SK-N-SH (cell line): Measurements from ENCODE around the gene SRRM2. TPM values are rescaled to one million over a fixed set of nuclear protein-coding genes. Genes with fewer than 3 reads are reported as not detected.

Source experiments
- CTCF ChIA-PET: fragments of 300-600, 350-600 bp; formaldehyde crosslinking; extraction: SDS; loops from one replicate; lab custom pipeline; 2021; lab: Yijun Ruan, JAX
- POLR2A ChIA-PET: fragments of 350-600 bp; sonication (Branson Sonifier 250); formaldehyde crosslinking; extraction: SDS; loops from one replicate; lab custom pipeline; 2020; ENCODE audit warnings: antibody characterized with exemption, inconsistent platforms; lab: Yijun Ruan, JAX
- DNase-seq: peaks from one replicate; pipeline ENCODE4 v3.0.0; 2012
- H2AFZ ChIP-seq: fragments of 200-600 bp; sonication (generic); 2 replicates; pipeline ENCODE4 v1.8.1; 2016; ENCODE audit warnings: antibody characterized with exemption, mild to moderate bottlenecking, low read depth
- H3F3A ChIP-seq: fragments of 200-600 bp; sonication (generic); replicated peaks from 2 replicates; pipeline ENCODE3; 2016; ENCODE audit warnings: antibody characterized with exemption, mild to moderate bottlenecking; ENCODE audit not compliant: insufficient read depth
- H3K27ac ChIP-seq, 2 experiments: fragments of 200-500 bp in 1 of 2; fragments of 200-600 bp in 1 of 2; sonication (Bioruptor generic) in 1 of 2; sonication (generic), shearing (Covaris generic) in 1 of 2; 2 replicates each; pipeline versions ENCODE4 v1.5.1 to v1.6.1; 2014 to 2016; ENCODE audit warnings: low read depth in 2 of 2, inconsistent platforms in 1 of 2, low read length in 1 of 2, mild to moderate bottlenecking in 1 of 2, mixed read lengths in 1 of 2
- H3K27me3 ChIP-seq: fragments of 200-600 bp; sonication (generic), shearing (Covaris generic); 2 replicates; pipeline ENCODE4 v1.6.1; 2016; ENCODE audit warnings: mixed run types; ENCODE audit not compliant: insufficient read depth
- H3K36me3 ChIP-seq, 2 experiments: fragments of 200-500 bp in 1 of 2; fragments of 200-600 bp in 1 of 2; sonication (Bioruptor generic) in 1 of 2; sonication (generic) in 1 of 2; replicated peaks in 1 of 2; 2 replicates each; pipeline versions ENCODE3 to v1.5.1; 2014 to 2016; ENCODE audit warnings: low read length in 1 of 2, mild to moderate bottlenecking in 1 of 2; ENCODE audit not compliant: insufficient read depth in 2 of 2, control insufficient read depth in 1 of 2
- H3K4me1 ChIP-seq, 2 experiments: fragments of 200-500 bp in 1 of 2; fragments of 200-600 bp in 1 of 2; sonication (Bioruptor generic) in 1 of 2; sonication (generic), shearing (Covaris generic) in 1 of 2; 2 replicates each; pipeline versions ENCODE4 v1.5.1 to v1.6.1; 2014 to 2016; ENCODE audit warnings: low read depth in 1 of 2, low read length in 1 of 2, mixed run types in 1 of 2; ENCODE audit not compliant: insufficient read depth in 2 of 2, control insufficient read depth in 1 of 2
- H3K4me2 ChIP-seq: fragments of 200-600 bp; sonication (generic), shearing (Covaris generic); 2 replicates; pipeline ENCODE4 v1.6.1; 2017; ENCODE audit warnings: mixed run types
- H3K4me3 ChIP-seq, 2 experiments: fragments of 200-500 bp in 1 of 2; fragments of 200-600 bp in 1 of 2; sonication (Bioruptor generic) in 1 of 2; sonication (generic), shearing (Covaris generic) in 1 of 2; 2 replicates each; pipeline versions ENCODE4 v1.5.1 to v1.8.1; 2014 to 2016; ENCODE audit warnings: low read depth in 2 of 2, inconsistent platforms in 1 of 2, low read length in 1 of 2, mild to moderate bottlenecking in 1 of 2, mixed read lengths in 1 of 2, moderate library complexity in 1 of 2
- H3K79me2 ChIP-seq: fragments of 200-600 bp; sonication (generic); 2 replicates; pipeline ENCODE4 v1.8.1; 2017; ENCODE audit warnings: mild to moderate bottlenecking; ENCODE audit not compliant: insufficient read depth
- H3K9ac ChIP-seq: fragments of 200-600 bp; sonication (generic); 2 replicates; pipeline ENCODE4 v1.6.1; 2017; ENCODE audit warnings: mixed run types
- H3K9me2 ChIP-seq: fragments of 200-600 bp; sonication (generic); 2 replicates; pipeline ENCODE4 v1.6.1; 2017; ENCODE audit warnings: mixed run types
- H3K9me3 ChIP-seq: fragments of 200-600 bp; sonication (generic); 2 replicates; pipeline ENCODE4 v1.6.1; 2017; ENCODE audit warnings: mixed run types, mild to moderate bottlenecking, moderate library complexity
- H4K20me1 ChIP-seq: fragments of 200-600 bp; sonication (generic); 2 replicates; pipeline ENCODE4 v1.6.1; 2017; ENCODE audit warnings: mild to moderate bottlenecking, mixed run types; ENCODE audit not compliant: insufficient read depth
- CHD2 ChIP-seq: fragments of 150-350 bp; IDR thresholded peaks from 2 replicates; pipeline ENCODE4 v1.6.1; 2018; ENCODE audit warnings: low read length; ENCODE audit not compliant: partially characterized antibody
- EP300 ChIP-seq, 2 experiments: IDR thresholded peaks; 2 replicates each; pipeline versions ENCODE4 v1.4.0 to v1.6.1; 2012; ENCODE audit warnings: borderline replicate concordance in 1 of 2, low read depth in 1 of 2, low read length in 1 of 2
- FOSL2 ChIP-seq: IDR thresholded peaks from 2 replicates; pipeline ENCODE4 v1.4.0; 2012; ENCODE audit warnings: low read depth, mild to moderate bottlenecking, moderate library complexity, borderline replicate concordance
- FOXM1 ChIP-seq: IDR thresholded peaks from 2 replicates; pipeline ENCODE4 v1.4.0; 2012; ENCODE audit warnings: low read depth, mild to moderate bottlenecking
- GATA2 ChIP-seq: sonication (generic); formaldehyde crosslinking; IDR thresholded peaks from 2 replicates; pipeline ENCODE4 v1.5.0; 2020; ENCODE audit warnings: mild to moderate bottlenecking, missing genetic modification reagents
- JUND ChIP-seq: IDR thresholded peaks from 2 replicates; pipeline ENCODE4 v1.4.0; 2012
- MEF2A ChIP-seq: IDR thresholded peaks from 2 replicates; pipeline ENCODE4 v1.4.0; 2012; ENCODE audit warnings: low read depth, borderline replicate concordance
- RCOR1 ChIP-seq: fragments of 150-350 bp; IDR thresholded peaks from 2 replicates; pipeline ENCODE4 v1.6.1; 2017; ENCODE audit warnings: antibody characterized with exemption, low read length
- SIN3A ChIP-seq: IDR thresholded peaks from 2 replicates; pipeline ENCODE4 v1.6.1; 2012; ENCODE audit warnings: low read depth, mild to moderate bottlenecking, low read length, moderate library complexity, borderline replicate concordance
- WGBS: methylation state at CpG from one replicate; pipeline ENCODE4 v1.1.6; 2017; ENCODE audit warnings: low lambda C conversion rate; 5-methylcytosine and 5-hydroxymethylcytosine counted together
- polyA plus RNA-seq, 3 experiments: library from polyadenylated mRNA; depleted of rRNA; stranded (reverse); fragments of >200 nt; gene quantifications; 2 replicates each; pipeline ENCODE4 v1.2.3, GENCODE V29; 2012
- TF ChIP-seq, protein P1 (sequence below): fragments of 200-600 bp; sonication (generic); IDR thresholded peaks from 2 replicates; pipeline ENCODE4 v1.6.1; 2017; ENCODE audit warnings: antibody characterized with exemption, mild to moderate bottlenecking, moderate library complexity
- TF ChIP-seq, protein P2 (sequence below): fragments of 150-350 bp; IDR thresholded peaks from 2 replicates; pipeline ENCODE4 v1.6.1; 2016; ENCODE audit warnings: mild to moderate bottlenecking, low read depth, low read length

Gene SRRM2
- polyA plus RNA-seq, 1 of the 3 experiments (the other 2 are of a cell fraction) = 143 TPM

DNA sequence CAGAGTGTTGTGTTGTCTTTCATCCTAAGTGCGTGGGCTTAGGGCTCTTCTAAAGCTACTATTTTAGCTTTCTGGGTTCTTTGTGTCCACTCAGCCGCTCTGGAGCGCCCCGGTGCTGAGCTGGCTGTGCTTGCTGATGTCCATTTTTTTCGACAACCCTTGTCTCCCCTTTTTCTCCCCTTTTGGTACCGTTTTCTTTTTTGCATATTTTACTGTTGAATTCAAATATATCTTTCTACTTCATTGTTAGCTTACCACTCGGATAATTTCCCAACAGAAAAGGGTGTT is 1.2 kb downstream of the SRRM2 start:
- H4K20me1 ChIP-seq = peaks cover 57% of the 10 kb centered on the region
- no peaks in the 10 kb centered on the region for H3K9me3 ChIP-seq
- H3K4me1 ChIP-seq = peaks cover 12 to 20% of the 10 kb centered on the region in 2 experiments; a peak in 3 of 4 replicates
- WGBS = 0% methylated on average over 7 of the region's 7 CpGs
- ChIA-PET POLR2A (interaction anchor here (0.8 to 2.5 kb wide), 4 partner anchors 14 to 129 kb away, joined by 3 to 19 read pairs (median 3); partner anchors contain the start of gene FLYWCH2), CTCF (interaction anchor here (0.8 to 3.2 kb wide), 4 partner anchors 75 to 277 kb away, joined by 3 to 12 read pairs (median 4); no protein-coding TSS in a partner anchor)
- peak overlapping the region; percentile 81 for H3K4me2 ChIP-seq
- peaks cover 26 to 31% of the 10 kb centered on the region in 2 experiments for H3K36me3 ChIP-seq
- no peaks in the 10 kb centered on the region for H3K9me2 ChIP-seq
- H3F3A ChIP-seq = peaks cover 5% of the 10 kb centered on the region
- H3K27me3 ChIP-seq = no peaks in the 10 kb centered on the region
- H3K79me2 ChIP-seq = peaks cover 69% of the 10 kb centered on the region
- peak overlapping the region; percentile 94 for H3K9ac ChIP-seq
- peak overlapping the region; percentile 76 to 98 for H3K4me3 ChIP-seq
- no peak overlapping the region for H2AFZ ChIP-seq
- no peak for TF ChIP-seq SIN3A
- TF ChIP-seq, protein P1, sequence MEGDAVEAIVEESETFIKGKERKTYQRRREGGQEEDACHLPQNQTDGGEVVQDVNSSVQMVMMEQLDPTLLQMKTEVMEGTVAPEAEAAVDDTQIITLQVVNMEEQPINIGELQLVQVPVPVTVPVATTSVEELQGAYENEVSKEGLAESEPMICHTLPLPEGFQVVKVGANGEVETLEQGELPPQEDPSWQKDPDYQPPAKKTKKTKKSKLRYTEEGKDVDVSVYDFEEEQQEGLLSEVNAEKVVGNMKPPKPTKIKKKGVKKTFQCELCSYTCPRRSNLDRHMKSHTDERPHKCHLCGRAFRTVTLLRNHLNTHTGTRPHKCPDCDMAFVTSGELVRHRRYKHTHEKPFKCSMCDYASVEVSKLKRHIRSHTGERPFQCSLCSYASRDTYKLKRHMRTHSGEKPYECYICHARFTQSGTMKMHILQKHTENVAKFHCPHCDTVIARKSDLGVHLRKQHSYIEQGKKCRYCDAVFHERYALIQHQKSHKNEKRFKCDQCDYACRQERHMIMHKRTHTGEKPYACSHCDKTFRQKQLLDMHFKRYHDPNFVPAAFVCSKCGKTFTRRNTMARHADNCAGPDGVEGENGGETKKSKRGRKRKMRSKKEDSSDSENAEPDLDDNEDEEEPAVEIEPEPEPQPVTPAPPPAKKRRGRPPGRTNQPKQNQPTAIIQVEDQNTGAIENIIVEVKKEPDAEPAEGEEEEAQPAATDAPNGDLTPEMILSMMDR = peak; percentile 23
- no peak for DNase-seq
- peak overlapping the region; percentile 99 to 100 for H3K27ac ChIP-seq

DNA sequence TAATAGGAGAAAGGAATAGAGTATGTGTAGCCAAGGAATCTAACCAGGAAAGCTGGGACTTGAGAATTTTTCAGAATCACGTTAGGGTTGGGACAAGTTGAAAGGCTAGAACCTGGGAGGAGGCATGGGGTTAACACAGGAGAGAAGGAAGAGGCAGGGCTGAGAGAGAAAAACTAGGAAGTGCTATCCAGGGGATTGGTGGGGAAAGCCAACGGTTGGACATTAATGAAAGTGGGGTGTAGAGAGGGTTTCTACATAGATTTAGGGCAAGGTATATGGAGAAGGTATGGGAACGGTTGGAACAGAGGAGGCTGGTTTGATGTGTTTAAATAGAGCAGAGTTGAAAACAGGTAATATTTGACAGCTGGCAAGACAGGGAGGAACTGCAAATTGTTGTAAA is 2.7 kb downstream of the SRRM2 start:
- Histone ChIP-seq H3K4me1 (peaks cover 12 to 20% of the 10 kb centered on the region in 2 experiments; a peak in 3 of 4 replicates), H3K9ac (peak overlapping the region; percentile 94), H3K9me3 (no peaks in the 10 kb centered on the region), H3K4me2 (peak overlapping the region; percentile 81), H3K36me3 (peaks cover 41 to 46% of the 10 kb centered on the region in 2 experiments), H3K4me3 (peak overlapping the region in 1 of 2 experiments; percentile 98; a peak in 1 of 4 replicates), H4K20me1 (peaks cover 72% of the 10 kb centered on the region), H3K9me2 (no peaks in the 10 kb centered on the region), H2AFZ (no peak overlapping the region), H3F3A (peaks cover 5% of the 10 kb centered on the region), H3K27ac (no peak overlapping the region), H3K79me2 (peaks cover 84% of the 10 kb centered on the region), H3K27me3 (no peaks in the 10 kb centered on the region)
- 54% methylated on average over 3 of the region's 3 CpGs for WGBS
- POLR2A ChIA-PET = no interaction called here
- CTCF ChIA-PET = interaction anchor here (0.7 kb wide), 1 partner anchor 699 kb away, joined by 3 read pairs; no protein-coding TSS in a partner anchor
- DNase-seq = no peak
- TF ChIP-seq EP300 (IDR thresholded peaks at IDR 0.05; ENCODE audit: borderline replicate concordance in 1 of 2, low read depth in 1 of 2, low read length in 1 of 2) = no peak
- no peak for TF ChIP-seq MEF2A
- no peak for TF ChIP-seq CHD2
- no peak for TF ChIP-seq FOXM1
- no peak for TF ChIP-seq JUND
- TF ChIP-seq RCOR1 = no peak
- TF ChIP-seq, protein P2, sequence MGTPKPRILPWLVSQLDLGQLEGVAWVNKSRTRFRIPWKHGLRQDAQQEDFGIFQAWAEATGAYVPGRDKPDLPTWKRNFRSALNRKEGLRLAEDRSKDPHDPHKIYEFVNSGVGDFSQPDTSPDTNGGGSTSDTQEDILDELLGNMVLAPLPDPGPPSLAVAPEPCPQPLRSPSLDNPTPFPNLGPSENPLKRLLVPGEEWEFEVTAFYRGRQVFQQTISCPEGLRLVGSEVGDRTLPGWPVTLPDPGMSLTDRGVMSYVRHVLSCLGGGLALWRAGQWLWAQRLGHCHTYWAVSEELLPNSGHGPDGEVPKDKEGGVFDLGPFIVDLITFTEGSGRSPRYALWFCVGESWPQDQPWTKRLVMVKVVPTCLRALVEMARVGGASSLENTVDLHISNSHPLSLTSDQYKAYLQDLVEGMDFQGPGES = no peak
- no peak for TF ChIP-seq GATA2 (CRISPR knock-in tag)
- no peak for TF ChIP-seq FOSL2
